ENCODE measurements around the gene RHO. TPM values are rescaled to one million over a fixed set of nuclear protein-coding genes. Genes with fewer than 3 reads are reported as not detected.

Gene RHO
- total RNA-seq, 2 donors from 2014 or later = not detected

GRCh38 chr3:129567939-129568338 is 39.5 kb downstream of the RHO start:
- peak overlapping the region; percentile 72 for H3K27ac Mint-ChIP-seq
- H3K27me3 Mint-ChIP-seq = no peaks in the 10 kb centered on the region
- peaks cover 2% of the 10 kb centered on the region for H3K36me3 Mint-ChIP-seq (ENCODE audit: low read depth)
- H3K9me3 ChIP-seq (ENCODE audit: control insufficient read depth, low read length, poor library complexity, severe bottlenecking) = no peaks in the 10 kb centered on the region
- peaks cover 6% of the 10 kb centered on the region for H3K4me1 Mint-ChIP-seq
- ATAC-seq (no peak), DNase-seq (no peak)
- no peak overlapping the region for H3K4me3 Mint-ChIP-seq

DNA sequence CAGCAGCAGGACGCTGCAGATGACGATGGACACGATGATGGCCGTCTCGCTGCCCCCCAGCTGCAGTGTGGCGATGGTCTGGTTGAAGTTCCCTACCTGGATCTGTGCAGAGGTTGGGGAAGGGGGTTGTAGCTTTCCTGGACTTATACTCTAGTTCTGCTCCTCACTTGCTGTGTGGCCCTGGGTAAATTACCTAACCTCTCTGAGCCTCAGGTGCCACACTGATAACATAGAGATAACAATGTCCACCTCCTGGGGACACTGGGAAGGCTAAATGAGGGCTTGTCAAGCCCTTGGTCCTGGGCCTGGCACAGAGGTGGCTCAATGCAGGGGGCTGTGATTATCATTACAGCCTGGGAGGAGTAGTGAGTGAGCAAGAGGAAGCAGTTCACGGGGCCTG is 41.4 kb downstream of the RHO start:
- H3K4me3 Mint-ChIP-seq = no peak overlapping the region
- H3K27ac Mint-ChIP-seq = peak overlapping the region; percentile 72
- H3K9me3 ChIP-seq (ENCODE audit: control insufficient read depth, low read length, poor library complexity, severe bottlenecking) = no peaks in the 10 kb centered on the region
- DNase-seq = no peak
- H3K36me3 Mint-ChIP-seq (ENCODE audit: low read depth) = peaks cover 2% of the 10 kb centered on the region
- peaks cover 11% of the 10 kb centered on the region for H3K4me1 Mint-ChIP-seq
- no peaks in the 10 kb centered on the region for H3K27me3 Mint-ChIP-seq
- ATAC-seq = no peak

DNA sequence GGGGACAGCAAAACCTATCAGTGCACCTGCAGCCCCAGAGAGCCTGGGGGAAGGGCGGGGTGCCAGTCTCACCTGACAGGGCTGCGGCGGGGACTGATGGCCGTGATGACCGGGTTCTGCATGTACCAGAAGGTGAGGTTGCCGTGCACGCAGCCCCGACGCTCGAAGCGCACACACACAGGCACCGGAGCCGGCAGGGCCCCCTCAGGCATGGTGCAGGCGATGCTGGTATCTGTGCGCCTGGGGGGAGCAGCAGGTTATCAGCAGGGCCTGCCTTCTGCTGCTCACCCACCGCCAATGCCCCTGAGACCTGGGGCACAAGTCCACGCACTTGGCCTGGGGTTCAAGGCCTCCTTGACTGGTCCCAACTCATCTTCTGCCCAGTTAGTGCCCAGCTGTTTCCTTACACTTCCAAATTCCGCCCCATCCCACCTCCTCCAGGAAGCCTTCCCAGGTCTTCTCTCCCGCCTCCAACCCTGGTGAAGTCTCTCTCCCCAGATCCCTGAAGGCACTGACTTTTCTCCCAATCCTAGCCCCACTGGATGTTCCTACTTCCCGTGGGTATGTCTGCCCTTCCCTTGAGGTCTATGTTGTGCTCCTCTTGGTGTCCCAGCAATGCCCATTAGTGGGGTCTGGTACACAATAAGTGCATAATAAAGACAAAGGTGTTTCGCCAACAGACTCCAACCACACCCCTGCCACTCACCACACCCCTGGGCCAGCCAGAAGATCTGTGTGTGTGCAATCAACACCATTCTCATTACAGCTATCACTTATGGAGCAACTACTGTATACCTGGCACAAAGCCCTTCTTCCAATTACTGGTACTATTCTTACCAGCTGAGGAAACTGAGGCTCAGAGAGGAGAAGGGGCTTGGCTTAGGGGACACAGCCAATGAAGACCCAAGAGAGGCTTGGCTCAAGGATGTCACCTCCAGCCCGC is 43.4 kb downstream of the RHO start:
- H3K9me3 ChIP-seq (ENCODE audit: control insufficient read depth, low read length, poor library complexity, severe bottlenecking) = no peaks in the 10 kb centered on the region
- DNase-seq = no peak
- Mint-ChIP-seq H3K27ac (peak overlapping the region; percentile 67), H3K4me1 (peaks cover 25% of the 10 kb centered on the region), H3K36me3 (ENCODE audit: low read depth) (peaks cover under 1% of the 10 kb centered on the region), H3K4me3 (no peak overlapping the region), H3K27me3 (no peaks in the 10 kb centered on the region)
- ATAC-seq = no peak

GRCh38 chr3:129572603-129573002 is 44.2 kb downstream of the RHO start:
- Mint-ChIP-seq H3K4me3 (no peak overlapping the region), H3K36me3 (ENCODE audit: low read depth) (no peaks in the 10 kb centered on the region), H3K27me3 (no peaks in the 10 kb centered on the region), H3K27ac (peak overlapping the region; percentile 100), H3K4me1 (peaks cover 29% of the 10 kb centered on the region)
- no peak for ATAC-seq
- no peaks in the 10 kb centered on the region for H3K9me3 ChIP-seq (ENCODE audit: control insufficient read depth, low read length, poor library complexity, severe bottlenecking)
- DNase-seq = no peak

DNA sequence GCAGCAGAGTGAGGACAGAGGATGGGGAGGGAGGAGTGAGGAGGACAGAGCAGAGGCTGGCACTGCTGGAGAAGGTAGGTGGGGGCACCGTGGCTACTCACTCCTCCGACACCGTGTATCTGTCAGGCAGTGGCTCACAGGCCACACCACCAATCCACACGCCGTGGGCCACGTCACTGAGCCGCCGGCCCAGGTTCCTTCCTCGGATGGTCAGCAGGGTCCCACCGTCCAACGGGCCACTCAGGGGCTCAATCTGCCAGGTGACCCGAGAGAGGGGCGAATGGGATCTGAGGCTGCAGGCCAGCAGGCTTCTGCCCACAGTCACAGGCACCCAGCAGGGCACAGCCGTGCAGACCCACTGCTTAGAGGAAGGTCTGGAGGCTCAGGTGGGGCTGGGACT is 45.1 kb downstream of the RHO start:
- Mint-ChIP-seq H3K4me3 (no peak overlapping the region), H3K36me3 (ENCODE audit: low read depth) (no peaks in the 10 kb centered on the region), H3K27me3 (no peaks in the 10 kb centered on the region), H3K4me1 (peaks cover 35% of the 10 kb centered on the region), H3K27ac (peak overlapping the region; percentile 100)
- ATAC-seq (no peak), DNase-seq (no peak)
- H3K9me3 ChIP-seq (ENCODE audit: control insufficient read depth, low read length, poor library complexity, severe bottlenecking) = no peaks in the 10 kb centered on the region

DNA sequence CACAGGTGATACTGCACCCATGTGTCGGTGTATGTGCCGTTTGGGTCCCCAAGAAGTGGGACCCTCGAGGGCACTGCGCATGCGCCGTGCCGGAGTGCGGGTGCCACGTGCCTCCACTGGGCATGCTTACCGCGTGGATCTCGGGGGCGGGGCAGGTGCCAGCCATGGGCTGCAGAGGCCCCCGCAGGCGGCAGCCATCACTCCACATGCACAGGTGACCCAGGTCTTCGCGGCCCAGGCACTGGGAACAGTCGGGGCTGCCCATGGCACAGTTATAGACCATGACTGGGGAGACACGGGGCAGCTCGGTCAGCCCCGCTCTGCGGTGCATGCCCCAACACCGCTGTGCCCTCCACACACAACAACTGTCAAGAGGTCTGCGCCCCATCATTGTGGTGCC is 45.8 kb downstream of the RHO start:
- H3K9me3 ChIP-seq (ENCODE audit: control insufficient read depth, low read length, poor library complexity, severe bottlenecking) = no peaks in the 10 kb centered on the region
- Mint-ChIP-seq H3K4me1 (peaks cover 37% of the 10 kb centered on the region), H3K27me3 (no peaks in the 10 kb centered on the region), H3K27ac (peak overlapping the region; percentile 100), H3K36me3 (ENCODE audit: low read depth) (no peaks in the 10 kb centered on the region), H3K4me3 (no peak overlapping the region)
- ATAC-seq = no peak
- no peak for DNase-seq

DNA sequence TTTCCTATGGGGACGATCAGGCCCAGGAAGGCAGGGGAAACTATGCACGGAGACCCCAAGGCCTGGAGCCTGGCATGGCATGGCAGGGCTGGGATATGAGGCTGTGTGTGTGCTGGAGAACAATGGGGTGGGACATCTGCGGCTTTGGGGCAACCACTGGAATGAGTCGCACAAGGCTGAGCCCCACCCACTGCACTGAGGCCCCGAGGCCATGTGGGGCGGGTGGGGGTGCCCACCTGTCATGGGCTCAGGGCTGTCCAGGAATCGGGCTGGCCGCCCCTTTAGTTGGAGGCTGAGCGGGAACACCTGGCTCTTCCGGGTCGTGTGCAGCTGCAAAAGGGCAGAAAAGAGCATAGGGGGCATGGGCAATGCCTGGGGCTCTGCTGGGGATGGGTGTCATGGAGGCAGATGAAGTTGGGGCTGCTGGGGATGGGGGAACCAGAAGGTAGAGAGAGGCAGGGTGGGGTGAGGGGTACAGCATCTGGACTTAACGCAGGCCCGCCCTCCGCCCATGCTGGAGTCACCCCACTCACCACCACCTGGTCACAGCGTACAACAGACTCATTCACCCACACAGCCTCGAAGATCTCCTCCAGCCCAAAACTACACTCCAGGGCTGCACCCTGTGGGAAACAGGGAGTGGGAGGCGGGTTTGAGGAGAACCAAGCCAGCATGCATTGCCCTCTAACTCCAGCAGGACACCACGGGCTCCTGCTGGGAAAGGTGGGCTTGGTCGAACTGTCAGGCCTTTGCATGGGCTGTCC is 47.0 kb downstream of the RHO start:
- DNase-seq = no peak
- Mint-ChIP-seq H3K4me3 (peak overlapping the region; percentile 52), H3K27me3 (no peaks in the 10 kb centered on the region), H3K36me3 (ENCODE audit: low read depth) (no peaks in the 10 kb centered on the region), H3K4me1 (peaks cover 37% of the 10 kb centered on the region), H3K27ac (peak overlapping the region; percentile 100)
- H3K9me3 ChIP-seq (ENCODE audit: control insufficient read depth, low read length, poor library complexity, severe bottlenecking) = no peaks in the 10 kb centered on the region
- no peak for ATAC-seq

GRCh38 chr3:129575997-129576384 is 47.6 kb downstream of the RHO start:
- ATAC-seq = no peak
- Mint-ChIP-seq H3K4me1 (peaks cover 37% of the 10 kb centered on the region), H3K27me3 (no peaks in the 10 kb centered on the region), H3K36me3 (ENCODE audit: low read depth) (no peaks in the 10 kb centered on the region), H3K27ac (peak overlapping the region; percentile 100), H3K4me3 (peak overlapping the region; percentile 75)
- DNase-seq = no peak
- no peaks in the 10 kb centered on the region for H3K9me3 ChIP-seq (ENCODE audit: control insufficient read depth, low read length, poor library complexity, severe bottlenecking)

DNA sequence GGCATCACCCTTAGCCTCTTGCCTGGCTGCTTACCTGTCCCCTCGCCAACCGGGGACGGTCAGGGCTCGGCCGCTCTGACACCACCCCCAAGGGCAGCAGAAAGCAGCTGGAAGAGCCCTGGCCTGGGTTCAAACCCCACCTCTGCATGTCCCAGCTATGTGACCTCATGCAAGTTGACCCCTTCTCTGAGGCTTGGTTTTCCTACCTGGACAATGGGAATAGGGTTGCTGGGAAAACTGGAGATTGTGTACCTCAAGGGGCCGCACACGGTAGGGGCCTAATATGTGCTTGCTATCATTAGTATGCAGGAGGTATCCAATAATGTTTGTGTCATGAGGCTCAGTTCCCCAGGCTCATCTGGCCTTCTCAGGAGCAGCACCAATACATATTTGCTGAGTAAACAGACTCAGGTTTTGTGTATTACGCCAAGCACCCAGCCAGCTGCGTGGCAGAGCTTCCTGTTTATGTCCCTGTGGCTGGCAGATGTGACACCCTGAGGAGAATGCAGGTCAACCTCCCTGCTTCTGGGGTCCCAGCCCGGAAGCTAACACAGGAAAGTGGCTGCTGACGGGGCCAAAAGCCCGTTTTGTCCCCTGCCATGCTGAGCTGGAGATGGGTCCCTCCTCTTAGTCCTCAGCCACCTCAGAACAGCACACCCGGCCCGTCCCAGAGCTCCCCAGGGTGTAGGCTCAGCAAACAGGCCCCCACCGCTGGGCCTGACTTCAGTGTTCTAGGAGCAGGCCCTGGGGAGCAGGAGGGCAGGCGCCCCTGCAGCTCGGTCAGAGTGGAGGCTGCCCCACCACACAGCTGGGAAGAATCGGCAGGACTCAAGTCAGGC is 48.3 kb downstream of the RHO start:
- peaks cover 35% of the 10 kb centered on the region for H3K4me1 Mint-ChIP-seq
- peak overlapping the region; percentile 100 for H3K27ac Mint-ChIP-seq
- H3K4me3 Mint-ChIP-seq = peak overlapping the region; percentile 75
- no peaks in the 10 kb centered on the region for H3K9me3 ChIP-seq (ENCODE audit: control insufficient read depth, low read length, poor library complexity, severe bottlenecking)
- H3K27me3 Mint-ChIP-seq = no peaks in the 10 kb centered on the region
- H3K36me3 Mint-ChIP-seq (ENCODE audit: low read depth) = no peaks in the 10 kb centered on the region
- DNase-seq (peak; percentile 30 to 65 (median 64)), ATAC-seq (peak; percentile 88)

- H3K27me3 Mint-ChIP-seq = no peaks in the 10 kb centered on the region
Measured at GRCh38 chr3:129577366-129577765, 48.9 kb downstream of the RHO start.

DNA sequence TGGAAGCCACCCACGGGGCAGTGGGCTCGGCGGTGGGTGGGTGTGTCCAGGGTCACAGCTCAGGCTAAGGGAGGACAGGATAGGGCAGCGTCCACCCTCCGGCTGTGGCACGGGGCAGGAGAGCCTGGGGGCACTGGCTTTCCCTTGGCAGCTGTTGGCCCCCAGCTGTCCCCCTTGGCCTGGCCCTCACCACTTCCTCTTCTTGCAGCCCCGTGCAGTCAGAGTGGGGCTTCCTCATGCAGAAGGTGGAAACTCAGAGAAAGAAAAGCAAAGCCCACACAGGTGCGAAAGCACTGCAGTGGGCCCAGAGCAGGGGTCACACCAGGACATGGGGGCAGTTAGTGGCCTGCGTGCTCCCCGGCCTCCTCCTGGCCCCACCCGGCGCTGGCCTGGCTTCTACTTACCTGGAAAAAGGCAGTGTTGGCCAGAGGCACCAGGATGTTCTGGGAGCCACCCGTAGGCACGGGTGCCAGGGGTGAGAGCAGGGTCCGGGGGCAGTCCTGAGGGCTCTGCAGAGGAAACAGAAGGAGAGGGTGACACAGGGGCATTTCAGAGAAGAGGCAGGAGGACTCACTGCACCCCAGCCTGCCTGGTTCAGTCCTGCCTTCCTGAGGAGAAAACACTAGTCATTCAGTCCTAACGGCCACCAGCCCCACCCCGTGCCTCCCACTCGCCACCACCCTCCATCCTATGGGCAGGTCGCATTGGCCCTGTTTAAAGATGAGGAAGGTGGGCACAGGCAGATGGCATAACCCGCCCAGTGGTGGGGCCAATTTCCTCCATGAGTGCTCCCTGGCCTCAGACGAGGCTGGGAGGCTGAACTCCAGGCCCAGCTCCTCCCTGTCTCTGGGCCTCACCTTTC is 49.7 kb downstream of the RHO start:
- DNase-seq (no peak), ATAC-seq (no peak)
- H3K36me3 Mint-ChIP-seq (ENCODE audit: low read depth) = no peaks in the 10 kb centered on the region
- H3K27me3 Mint-ChIP-seq = no peaks in the 10 kb centered on the region
- H3K4me3 Mint-ChIP-seq = peak overlapping the region; percentile 63
- no peaks in the 10 kb centered on the region for H3K9me3 ChIP-seq (ENCODE audit: control insufficient read depth, low read length, poor library complexity, severe bottlenecking)
- peaks cover 30% of the 10 kb centered on the region for H3K4me1 Mint-ChIP-seq
- H3K27ac Mint-ChIP-seq = peak overlapping the region; percentile 100

More at GRCh38 chr3:129577366-129577765, 48.9 kb downstream of the RHO start:
- H3K9me3 ChIP-seq (ENCODE audit: control insufficient read depth, low read length, poor library complexity, severe bottlenecking) = no peaks in the 10 kb centered on the region
- H3K4me1 Mint-ChIP-seq = peaks cover 31% of the 10 kb centered on the region
- ATAC-seq = no peak
- peak overlapping the region; percentile 63 for H3K4me3 Mint-ChIP-seq
- H3K27ac Mint-ChIP-seq = peak overlapping the region; percentile 100
- no peaks in the 10 kb centered on the region for H3K36me3 Mint-ChIP-seq (ENCODE audit: low read depth)
- DNase-seq = no peak

- no peak overlapping the region for H3K4me3 Mint-ChIP-seq
- no peaks in the 10 kb centered on the region for H3K27me3 Mint-ChIP-seq
- H3K4me1 Mint-ChIP-seq = peaks cover 29% of the 10 kb centered on the region
- no peaks in the 10 kb centered on the region for H3K9me3 ChIP-seq (ENCODE audit: control insufficient read depth, low read length, poor library complexity, severe bottlenecking)
- H3K36me3 Mint-ChIP-seq (ENCODE audit: low read depth) = no peaks in the 10 kb centered on the region
- H3K27ac Mint-ChIP-seq = peak overlapping the region; percentile 100
- DNase-seq = no peak
- ATAC-seq = no peak
Measured at GRCh38 chr3:129579991-129580390, 51.6 kb downstream of the RHO start.
